ENCODE measurements around the gene SPAG16. TPM values are rescaled to one million over a fixed set of nuclear protein-coding genes. Genes with fewer than 3 reads are reported as not detected.
A peak's percentile ranks its signal among the peaks of the same experiment; 100 is the strongest.

The SPAG16 gene
- total and polyA plus RNA-seq, 2 donors (not counting 1 experiment from before 2014, with no cell fraction given) = 24.1 to 36.8 TPM

DNA sequence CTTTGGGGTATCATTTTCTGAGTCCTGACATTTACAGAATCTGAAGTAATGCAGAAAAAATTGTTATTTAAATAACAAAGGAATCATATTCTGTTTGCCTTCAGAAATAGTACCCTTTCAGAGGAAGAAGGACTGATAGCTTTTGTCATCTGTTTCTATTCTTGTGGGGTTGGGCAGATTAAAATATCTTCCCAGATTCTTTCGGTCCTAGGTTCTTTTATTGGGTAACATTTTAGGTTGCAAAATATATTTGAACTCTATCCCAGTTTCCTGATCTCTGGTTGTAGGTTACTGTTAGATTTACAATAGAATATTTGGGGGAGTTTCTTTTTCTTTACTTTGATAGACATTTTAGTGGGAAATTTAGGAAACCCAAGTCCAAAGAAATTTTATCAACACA is 550.5 kb downstream of the SPAG16 start:
- H3K27me3 ChIP-seq (ENCODE audit: control insufficient read depth, insufficient read depth, low read length) = no peaks in the 10 kb centered on the region
- peak in 1 of 2 donors; percentile 32 for DNase-seq (ENCODE audit: low read depth in 2 of 2)
- no peak overlapping the region for H2AFZ ChIP-seq (ENCODE audit: low read length)
- no peak for TF ChIP-seq EZH2 (IDR thresholded peaks at IDR 0.05; ENCODE audit: low read length, missing control alignments)
- TF ChIP-seq, protein P1, sequence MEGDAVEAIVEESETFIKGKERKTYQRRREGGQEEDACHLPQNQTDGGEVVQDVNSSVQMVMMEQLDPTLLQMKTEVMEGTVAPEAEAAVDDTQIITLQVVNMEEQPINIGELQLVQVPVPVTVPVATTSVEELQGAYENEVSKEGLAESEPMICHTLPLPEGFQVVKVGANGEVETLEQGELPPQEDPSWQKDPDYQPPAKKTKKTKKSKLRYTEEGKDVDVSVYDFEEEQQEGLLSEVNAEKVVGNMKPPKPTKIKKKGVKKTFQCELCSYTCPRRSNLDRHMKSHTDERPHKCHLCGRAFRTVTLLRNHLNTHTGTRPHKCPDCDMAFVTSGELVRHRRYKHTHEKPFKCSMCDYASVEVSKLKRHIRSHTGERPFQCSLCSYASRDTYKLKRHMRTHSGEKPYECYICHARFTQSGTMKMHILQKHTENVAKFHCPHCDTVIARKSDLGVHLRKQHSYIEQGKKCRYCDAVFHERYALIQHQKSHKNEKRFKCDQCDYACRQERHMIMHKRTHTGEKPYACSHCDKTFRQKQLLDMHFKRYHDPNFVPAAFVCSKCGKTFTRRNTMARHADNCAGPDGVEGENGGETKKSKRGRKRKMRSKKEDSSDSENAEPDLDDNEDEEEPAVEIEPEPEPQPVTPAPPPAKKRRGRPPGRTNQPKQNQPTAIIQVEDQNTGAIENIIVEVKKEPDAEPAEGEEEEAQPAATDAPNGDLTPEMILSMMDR (conservative IDR thresholded peaks at IDR 0.05 in 1 of 2, IDR thresholded peaks at IDR 0.05 in 1 of 2; ENCODE audit: low read depth in 1 of 2, low read length in 2 of 2) = no peak
- H3K4me3 ChIP-seq (replicated peaks in 1 of 4; ENCODE audit: control extremely low read depth in 1 of 4, insufficient read depth in 1 of 4, low read depth in 3 of 4, low read length in 4 of 4) = no peak overlapping the region
- H3K27ac ChIP-seq (ENCODE audit: insufficient read depth, low read length) = peak overlapping the region; percentile 6
- no peaks in the 10 kb centered on the region for H3K4me1 ChIP-seq (ENCODE audit: control insufficient read depth, extremely low read depth, insufficient read depth, low read length)
- H3K9me3 ChIP-seq (ENCODE audit: control insufficient read depth, insufficient read depth, low read depth, low read length) = no peaks in the 10 kb centered on the region
- H3K79me2 ChIP-seq (ENCODE audit: control insufficient read depth, insufficient read depth, low read length) = no peaks in the 10 kb centered on the region
- H3K36me3 ChIP-seq (ENCODE audit: control insufficient read depth, insufficient read depth, low read length) = no peaks in the 10 kb centered on the region
- H3K9ac ChIP-seq (ENCODE audit: insufficient read depth, low read length) = no peak overlapping the region
- no peak overlapping the region for H3K4me2 ChIP-seq (ENCODE audit: extremely low read depth, insufficient read depth, low read length)
- no peaks in the 10 kb centered on the region for H4K20me1 ChIP-seq (ENCODE audit: control insufficient read depth, extremely low read depth, insufficient read depth, low read length)

DNA sequence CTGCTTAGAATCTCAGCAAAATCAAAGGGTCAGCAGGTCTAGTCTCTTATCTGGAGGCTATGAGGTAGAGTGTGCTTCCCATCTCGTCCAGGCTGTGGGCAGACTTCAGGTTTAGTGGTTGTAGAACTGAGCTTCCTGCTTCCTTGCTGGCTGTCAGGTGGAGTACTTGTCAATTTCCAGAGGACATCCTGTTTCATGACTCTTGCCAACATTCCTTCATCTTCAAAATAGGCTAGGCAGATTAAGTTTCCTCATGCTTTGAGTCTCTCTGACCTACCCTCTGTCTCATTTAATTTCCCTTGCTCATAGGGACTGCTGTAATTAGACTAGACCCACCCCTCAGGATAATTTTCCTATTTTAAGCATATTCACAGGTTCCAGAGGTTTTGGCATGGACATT is 562.6 kb downstream of the SPAG16 start:
- no peak overlapping the region for H3K4me2 ChIP-seq (ENCODE audit: extremely low read depth, insufficient read depth, low read length)
- no peaks in the 10 kb centered on the region for H4K20me1 ChIP-seq (ENCODE audit: control insufficient read depth, extremely low read depth, insufficient read depth, low read length)
- no peaks in the 10 kb centered on the region for H3K36me3 ChIP-seq (ENCODE audit: control insufficient read depth, insufficient read depth, low read length)
- no peak overlapping the region for H3K4me3 ChIP-seq (replicated peaks in 1 of 4; ENCODE audit: control extremely low read depth in 1 of 4, insufficient read depth in 1 of 4, low read depth in 3 of 4, low read length in 4 of 4)
- no peaks in the 10 kb centered on the region for H3K9me3 ChIP-seq (ENCODE audit: control insufficient read depth, insufficient read depth, low read depth, low read length)
- H3K4me1 ChIP-seq (ENCODE audit: control insufficient read depth, extremely low read depth, insufficient read depth, low read length) = no peaks in the 10 kb centered on the region
- no peak for TF ChIP-seq EZH2 (IDR thresholded peaks at IDR 0.05; ENCODE audit: low read length, missing control alignments)
- TF ChIP-seq, protein P1 (conservative IDR thresholded peaks at IDR 0.05 in 1 of 2, IDR thresholded peaks at IDR 0.05 in 1 of 2; ENCODE audit: low read depth in 1 of 2, low read length in 2 of 2) = no peak
- H3K27ac ChIP-seq (ENCODE audit: insufficient read depth, low read length) = no peak overlapping the region
- H3K79me2 ChIP-seq (ENCODE audit: control insufficient read depth, insufficient read depth, low read length) = no peaks in the 10 kb centered on the region
- DNase-seq (ENCODE audit: low read depth in 2 of 2) = peak in 1 of 2 donors; percentile 25
- no peaks in the 10 kb centered on the region for H3K27me3 ChIP-seq (ENCODE audit: control insufficient read depth, insufficient read depth, low read length)
- H2AFZ ChIP-seq (ENCODE audit: low read length) = no peak overlapping the region
- H3K9ac ChIP-seq (ENCODE audit: insufficient read depth, low read length) = no peak overlapping the region

DNA sequence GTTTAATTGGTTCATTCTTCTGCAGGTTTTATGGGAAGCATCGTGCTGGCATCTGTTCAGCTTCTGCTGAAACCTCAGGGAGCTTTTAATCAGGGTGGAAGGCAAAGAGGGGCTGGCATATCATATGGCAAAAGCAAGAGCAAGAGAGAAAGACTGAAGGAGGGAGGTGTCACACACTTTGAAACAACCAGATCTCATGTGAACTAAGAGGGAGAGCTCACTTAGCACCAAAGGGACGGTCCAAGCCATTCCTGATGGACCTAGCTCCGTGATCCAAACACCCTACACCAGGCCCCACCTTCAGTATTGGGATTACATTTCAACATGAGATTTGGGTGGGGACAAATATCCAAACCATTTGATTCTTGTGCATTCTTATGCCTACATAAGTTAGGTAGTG is 563.1 kb downstream of the SPAG16 start:
- no peaks in the 10 kb centered on the region for H3K4me1 ChIP-seq (ENCODE audit: control insufficient read depth, extremely low read depth, insufficient read depth, low read length)
- H2AFZ ChIP-seq (ENCODE audit: low read length) = no peak overlapping the region
- no peak overlapping the region for H3K27ac ChIP-seq (ENCODE audit: insufficient read depth, low read length)
- no peak for TF ChIP-seq EZH2 (IDR thresholded peaks at IDR 0.05; ENCODE audit: low read length, missing control alignments)
- TF ChIP-seq, protein P1 (conservative IDR thresholded peaks at IDR 0.05 in 1 of 2, IDR thresholded peaks at IDR 0.05 in 1 of 2; ENCODE audit: low read depth in 1 of 2, low read length in 2 of 2) = no peak
- H3K27me3 ChIP-seq (ENCODE audit: control insufficient read depth, insufficient read depth, low read length) = no peaks in the 10 kb centered on the region
- no peak overlapping the region for H3K4me3 ChIP-seq (replicated peaks in 1 of 4; ENCODE audit: control extremely low read depth in 1 of 4, insufficient read depth in 1 of 4, low read depth in 3 of 4, low read length in 4 of 4)
- no peaks in the 10 kb centered on the region for H3K79me2 ChIP-seq (ENCODE audit: control insufficient read depth, insufficient read depth, low read length)
- H3K9me3 ChIP-seq (ENCODE audit: control insufficient read depth, insufficient read depth, low read depth, low read length) = no peaks in the 10 kb centered on the region
- DNase-seq (ENCODE audit: low read depth in 2 of 2) = no peak
- H3K4me2 ChIP-seq (ENCODE audit: extremely low read depth, insufficient read depth, low read length) = no peak overlapping the region
- H3K9ac ChIP-seq (ENCODE audit: insufficient read depth, low read length) = no peak overlapping the region
- H4K20me1 ChIP-seq (ENCODE audit: control insufficient read depth, extremely low read depth, insufficient read depth, low read length) = no peaks in the 10 kb centered on the region
- H3K36me3 ChIP-seq (ENCODE audit: control insufficient read depth, insufficient read depth, low read length) = no peaks in the 10 kb centered on the region

Measured in fibroblast of lung (primary cell).